Measurements from ENCODE around the gene FNBP1.
"Not testable (repeated sequence)": the region's sequence is repeated elsewhere in the genome, so short reads cannot be mapped to it uniquely, and the experiment has no call there.

FNBP1 gene

DNA sequence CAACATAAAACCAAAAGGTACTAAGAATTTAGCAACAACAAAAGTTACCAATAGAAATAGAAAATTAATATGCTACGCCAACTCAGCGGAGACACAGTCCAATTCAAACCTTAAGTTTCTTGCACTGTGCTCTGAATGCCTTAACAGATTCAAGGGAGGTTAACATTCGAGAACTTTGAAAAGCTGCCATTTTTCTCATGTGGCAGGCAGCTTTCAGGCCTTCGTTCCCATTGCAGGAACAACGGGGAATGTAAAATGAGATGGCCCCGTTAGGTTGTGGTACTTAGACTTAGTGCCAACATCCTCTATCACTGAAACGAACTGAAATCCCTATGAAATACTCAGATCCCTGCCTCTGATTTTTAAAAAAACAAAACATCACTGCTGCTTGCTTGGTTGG is 22.4 kb downstream of the FNBP1 start:
- DNase-seq: no peak

DNA sequence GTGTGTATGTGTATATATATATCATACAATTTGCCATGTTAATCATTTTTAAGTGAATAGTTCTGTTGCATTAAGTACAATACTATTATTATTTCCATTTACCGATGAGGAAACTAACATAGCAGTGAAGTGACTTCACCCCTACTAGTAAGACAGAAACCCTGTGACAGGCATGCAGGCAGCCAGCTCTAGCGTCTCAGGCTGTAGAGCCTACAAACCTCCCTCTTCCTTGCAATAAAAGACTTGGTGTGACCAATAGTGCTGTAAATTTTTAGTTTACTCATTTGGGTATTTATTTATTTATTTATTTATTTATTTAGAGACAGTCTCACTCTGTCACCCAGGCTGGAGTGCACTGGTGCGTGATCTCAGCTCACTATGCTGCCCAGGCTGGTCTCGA is 24.7 kb downstream of the FNBP1 start:
- DNase-seq: peak; percentile 52

DNA sequence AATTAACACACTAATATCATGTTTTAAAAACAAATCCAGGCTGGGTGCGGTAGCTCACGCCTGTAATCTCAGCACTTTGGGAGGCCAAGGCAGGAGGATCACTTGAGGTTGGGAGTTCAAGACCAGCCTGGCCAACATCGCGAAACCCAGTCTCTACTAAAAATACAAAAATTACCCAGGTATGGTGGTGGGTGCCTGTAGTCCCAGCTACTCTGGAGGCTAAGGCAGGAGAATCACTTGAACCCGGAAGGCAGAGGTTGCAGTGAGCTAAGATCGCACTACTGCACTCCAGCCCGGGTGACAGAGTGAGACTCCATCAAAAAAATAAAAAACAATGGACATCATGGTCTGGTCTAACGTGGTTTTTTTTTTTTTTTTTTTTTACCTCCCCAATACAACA is 25.5 kb downstream of the FNBP1 start:
- peak; percentile 47 for DNase-seq

DNA sequence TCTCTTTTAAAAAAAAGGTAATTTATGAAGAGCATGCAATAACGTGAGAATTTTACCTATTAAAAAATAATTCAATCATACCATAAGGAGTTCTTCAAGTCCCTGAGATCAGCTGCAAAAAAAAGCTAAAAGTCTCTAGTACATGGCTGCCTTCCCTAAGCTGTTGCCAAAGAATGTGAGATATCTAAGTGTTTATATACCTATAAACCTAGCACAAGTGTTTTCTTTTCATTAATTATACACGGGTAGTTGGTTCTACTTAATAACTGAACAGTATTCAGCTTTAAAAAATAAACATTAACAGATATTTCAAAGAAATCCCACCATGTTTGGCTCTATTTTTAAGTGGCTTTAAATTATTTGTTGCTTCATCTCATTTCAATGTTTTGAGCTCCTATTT is 25.9 kb downstream of the FNBP1 start:
- DNase-seq: no peak

DNA sequence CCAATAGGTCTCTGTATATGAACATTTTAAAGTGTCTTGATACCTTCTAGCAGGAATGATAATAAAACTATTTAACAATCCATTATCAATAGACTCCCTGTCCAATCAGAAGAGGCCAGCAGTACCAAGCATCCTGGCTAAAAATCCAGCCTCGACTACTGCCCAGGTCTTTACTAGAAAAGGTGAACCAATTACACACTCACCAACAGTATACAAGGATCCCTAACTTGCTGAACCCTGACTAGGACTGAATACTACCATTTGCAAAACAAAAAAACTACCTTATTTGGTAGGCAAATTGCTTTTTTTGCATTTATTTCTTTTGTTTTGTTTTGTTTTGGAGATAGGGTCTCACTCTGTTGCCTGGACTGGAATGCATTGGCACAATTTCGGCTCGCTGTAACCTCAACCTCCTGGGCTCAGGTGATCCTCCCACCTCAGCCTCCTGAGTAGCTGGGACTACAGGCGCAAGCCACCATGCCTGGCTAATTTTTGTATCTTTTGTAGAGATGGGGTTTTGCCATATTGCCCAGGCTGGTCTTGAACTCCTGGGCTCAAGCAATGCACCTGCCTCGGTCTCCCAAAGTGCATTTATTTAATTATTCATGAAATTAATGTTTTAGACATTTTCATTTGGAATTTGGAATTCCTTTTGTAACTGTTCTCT is 27.5 kb downstream of the FNBP1 start:
- no peak for DNase-seq

DNA sequence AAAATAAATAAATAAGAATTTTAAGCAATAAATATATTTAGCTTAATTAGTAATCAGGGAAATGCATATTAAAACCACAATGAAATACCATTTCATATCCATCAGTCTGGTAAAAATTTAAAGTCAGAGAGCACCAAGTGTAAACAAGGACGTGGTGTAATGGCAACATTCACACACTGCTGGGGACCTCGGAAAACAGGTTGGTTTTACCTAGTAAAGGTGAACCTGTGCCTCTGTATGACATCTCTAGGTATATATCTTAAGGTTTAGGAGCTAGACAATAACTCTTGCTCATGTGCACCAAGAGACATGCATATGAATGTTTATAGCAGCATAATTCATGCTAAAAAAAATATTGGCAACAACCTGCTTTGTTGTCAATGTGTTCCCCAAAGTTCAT is 29.7 kb downstream of the FNBP1 start:
- DNase-seq: peak; percentile 37

DNA sequence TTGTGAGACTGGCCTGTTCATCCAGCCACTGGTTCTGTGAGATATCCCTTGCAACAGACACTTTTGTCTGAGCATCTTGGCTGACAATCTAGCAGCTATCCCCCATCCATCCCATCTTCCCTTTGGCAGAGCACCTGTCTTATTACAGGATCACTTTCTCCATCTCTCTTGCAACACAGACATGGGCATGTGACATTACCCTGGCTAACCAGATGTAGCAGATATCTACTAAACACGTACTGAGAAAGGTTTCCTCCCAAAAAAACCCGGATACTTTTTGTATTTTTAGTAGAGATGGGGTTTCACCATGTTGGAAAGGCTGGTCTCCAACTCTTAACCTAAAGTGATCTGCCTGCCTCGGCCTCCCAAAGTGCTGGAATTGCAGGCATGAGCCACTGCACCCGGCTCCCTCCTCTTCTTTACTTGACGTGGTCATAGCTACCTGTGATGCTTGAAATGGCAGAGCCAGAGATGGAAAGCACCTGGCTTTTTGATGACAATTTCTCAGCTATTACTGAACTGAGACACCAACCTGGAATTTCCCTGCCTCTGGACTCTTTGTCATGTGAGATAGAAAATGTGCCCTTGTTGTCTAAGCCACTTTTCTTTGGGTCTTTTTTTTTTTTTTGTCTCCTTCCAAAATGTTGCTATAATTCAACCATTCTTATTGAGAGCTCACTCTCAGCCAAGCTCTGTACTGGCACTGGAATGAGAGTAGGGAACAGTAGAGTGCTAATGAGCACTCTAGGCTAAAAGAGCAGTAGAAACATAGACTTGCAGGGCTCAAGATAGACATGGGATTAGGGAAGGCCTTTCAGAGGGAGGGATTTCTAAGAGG is 32.6 kb downstream of the FNBP1 start:
- peak; percentile 60 for DNase-seq

DNA sequence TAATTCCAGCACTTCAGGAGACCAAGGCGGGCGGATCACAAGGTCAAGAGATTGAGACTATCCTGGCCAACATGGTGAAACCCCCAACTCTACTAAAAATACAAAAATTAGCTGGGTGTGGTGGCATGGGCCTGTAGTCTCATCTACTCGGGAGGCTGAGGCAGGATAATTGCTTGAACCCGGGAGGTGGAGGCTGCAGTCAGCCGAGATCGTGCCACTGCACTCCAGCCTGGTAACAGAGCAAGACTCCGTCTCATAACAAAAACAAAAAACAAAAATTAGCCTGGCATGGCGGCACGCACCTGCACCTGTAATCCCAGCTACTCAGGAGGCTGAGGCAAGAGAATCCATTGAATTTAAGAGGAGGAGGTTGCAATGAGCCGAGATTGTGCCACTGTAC is 33.4 kb downstream of the FNBP1 start:
- peak; percentile 54 for DNase-seq

DNA sequence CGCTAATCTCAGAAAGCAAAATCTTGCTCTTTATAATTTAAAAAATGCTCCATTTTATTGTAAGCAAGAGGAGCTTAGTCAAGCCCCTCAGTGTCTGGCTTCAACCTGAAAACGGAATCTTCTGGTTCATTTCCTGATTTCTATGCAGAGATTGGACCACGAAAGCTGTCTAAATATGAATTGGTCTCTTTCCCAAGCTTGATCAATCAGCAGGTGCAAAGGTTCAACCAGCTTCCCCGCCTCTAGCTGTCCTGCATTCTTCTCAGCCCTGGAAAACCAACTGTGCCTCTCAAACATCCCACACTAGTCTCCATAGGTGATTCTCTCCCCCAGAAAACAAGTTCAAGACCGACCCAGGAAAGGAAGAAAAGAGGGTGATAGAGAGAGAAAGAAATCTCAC is 34.5 kb downstream of the FNBP1 start:
- peak; percentile 48 for DNase-seq

DNA sequence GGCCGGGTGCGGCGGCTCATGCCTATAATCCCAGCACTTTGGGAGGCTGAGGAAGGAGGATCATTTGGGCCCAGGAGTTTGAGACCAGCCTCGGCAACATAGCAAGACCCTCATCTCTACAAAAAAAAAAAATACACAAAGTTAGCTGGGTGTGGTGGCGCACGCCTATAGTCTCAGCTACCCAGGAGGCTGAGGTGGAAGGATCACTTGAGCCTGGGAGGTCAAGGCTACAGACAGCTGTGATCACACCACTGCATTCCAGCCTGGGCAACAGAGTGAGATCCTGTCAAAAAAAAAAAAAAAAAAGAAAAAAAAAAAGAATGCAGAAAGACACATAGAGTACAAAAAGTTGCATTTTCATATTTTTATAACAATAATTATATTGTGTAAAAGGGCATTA is 36.0 kb downstream of the FNBP1 start:
- DNase-seq: peak; percentile 28

DNA sequence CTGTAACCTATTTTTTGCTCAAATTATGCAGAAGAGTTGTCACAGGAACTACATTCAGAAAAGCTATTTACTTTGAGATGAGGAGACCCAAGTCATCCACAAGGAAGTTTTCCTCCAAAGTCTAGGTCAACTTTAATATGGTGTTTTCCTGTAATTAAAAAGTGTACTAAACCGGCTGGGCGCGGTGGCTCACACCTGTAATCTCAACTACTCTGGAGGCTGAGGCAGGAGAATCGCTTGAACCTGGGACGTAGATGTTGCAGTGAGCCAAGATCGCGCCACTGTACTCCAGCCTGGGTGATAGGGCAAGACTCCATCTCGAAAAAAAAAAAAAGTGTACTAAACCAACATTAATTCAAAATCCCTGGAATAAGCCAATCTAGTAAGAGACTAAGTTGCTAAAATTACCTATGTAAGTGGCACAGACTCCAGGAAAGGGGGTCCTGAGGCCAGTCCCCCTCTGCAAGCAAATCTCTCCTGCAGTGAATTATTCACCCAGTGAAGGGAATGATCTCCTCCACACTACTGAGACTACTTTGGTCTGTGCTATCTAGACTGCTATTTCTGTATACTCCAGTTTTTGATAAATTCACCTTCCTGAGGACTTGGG is 38.9 kb downstream of the FNBP1 start:
- DNase-seq: peak; percentile 24

DNA sequence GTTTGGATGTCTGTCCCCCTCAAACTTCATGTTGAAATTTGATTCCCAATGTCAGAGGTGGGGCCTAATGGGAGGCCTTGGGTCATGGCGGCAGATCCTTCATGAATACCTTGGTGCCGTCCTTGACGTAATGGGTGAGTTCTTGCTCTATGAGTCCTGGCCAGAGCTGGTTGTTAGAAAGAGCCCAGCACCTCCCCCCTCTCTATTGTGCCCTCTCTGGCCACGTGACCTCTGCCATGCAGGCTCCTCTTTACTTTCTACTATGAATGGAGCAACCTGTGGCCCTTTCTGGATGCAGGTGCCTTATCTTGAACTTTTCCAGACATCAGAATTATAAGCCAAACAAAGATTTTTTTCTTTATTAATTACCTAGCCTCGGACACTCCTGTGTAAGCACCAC is 40.7 kb downstream of the FNBP1 start:
- peak; percentile 46 for DNase-seq

DNA sequence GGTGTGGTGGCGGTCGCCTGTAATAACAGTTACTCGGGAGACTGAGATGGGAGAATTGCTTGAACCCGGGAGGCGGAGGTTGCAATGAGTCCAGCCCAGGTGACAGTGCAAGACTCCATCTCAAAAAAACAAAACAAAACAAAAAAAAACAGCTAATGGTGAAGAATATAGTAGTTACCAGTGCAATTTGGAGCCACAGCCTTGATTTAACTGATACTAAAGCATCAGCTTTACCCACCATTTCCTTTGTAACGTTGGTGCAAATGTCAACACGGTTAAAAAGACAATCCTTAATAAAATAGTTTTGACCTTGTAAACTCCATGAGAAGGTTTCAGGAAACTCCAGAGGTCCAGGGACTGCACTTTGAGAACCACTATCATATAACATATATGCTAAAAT is 41.8 kb downstream of the FNBP1 start:
- DNase-seq: no peak

DNA sequence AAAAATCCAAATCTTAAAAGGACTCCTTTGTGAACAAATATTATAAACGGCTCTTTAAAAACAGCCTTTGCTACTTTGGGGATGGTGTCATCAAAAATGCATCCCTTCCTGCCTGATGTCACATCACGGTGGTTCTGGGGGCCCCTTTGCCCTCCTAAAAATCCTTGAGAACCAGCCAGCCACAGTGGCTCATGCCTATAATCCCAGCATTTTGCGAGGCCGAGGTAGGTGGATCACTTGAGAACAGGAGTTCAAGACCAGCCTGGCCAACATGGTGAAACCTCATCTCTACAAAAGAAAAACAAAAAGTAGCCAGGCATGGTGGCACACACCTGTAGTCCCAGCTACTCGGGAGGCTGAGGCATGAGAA is 43.9 kb downstream of the FNBP1 start:
- peak; percentile 53 for DNase-seq

DNA sequence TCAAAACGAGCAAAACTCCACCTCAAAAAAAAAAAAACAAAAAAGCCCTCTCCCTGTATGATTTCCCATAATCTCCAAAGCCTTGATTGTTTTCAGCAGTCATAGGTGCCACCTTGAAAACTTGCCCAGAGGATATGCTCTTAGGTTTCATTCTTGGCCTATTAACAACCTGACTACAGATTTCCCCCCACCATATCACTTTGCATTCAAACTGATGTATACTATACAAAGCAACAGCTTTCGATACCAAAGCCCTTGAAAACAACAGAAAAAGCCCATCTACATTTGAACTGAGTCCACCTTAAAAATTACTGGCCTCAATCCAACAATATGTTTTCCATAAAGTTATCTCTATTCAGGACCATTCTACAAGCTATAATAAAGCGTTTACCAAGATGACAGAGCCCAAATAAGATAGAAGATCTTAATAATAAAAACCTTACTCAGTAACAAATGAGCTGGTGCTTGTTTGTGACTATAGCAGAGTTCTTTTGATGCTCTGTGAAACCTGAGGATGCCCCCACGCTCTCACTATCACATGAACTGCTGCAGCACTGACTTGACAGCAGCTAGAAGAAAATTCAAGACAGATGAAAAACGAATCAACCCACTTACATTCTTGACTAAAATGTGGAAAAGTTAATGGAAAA is 44.4 kb downstream of the FNBP1 start:
- peak; percentile 37 for DNase-seq

DNA sequence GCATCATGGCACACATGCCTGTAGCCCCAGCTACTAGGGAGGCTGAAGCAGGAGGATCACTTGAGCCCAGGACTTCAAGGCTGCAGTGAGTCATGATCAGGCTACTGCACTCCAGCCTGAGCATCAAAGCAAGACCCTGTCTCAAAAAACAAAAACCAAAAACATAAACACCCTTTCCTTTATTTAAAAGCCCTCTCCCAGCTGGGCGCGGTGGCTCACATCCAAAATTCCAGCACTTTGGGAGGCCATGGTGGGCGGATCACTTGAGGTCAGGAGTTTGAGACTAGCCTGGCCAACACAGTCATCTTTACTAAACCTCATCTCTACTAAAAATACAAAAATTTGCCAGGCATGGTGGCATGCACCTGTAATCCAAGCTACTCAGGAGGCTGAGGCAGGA is 45.3 kb downstream of the FNBP1 start:
- peak; percentile 38 for DNase-seq

DNA sequence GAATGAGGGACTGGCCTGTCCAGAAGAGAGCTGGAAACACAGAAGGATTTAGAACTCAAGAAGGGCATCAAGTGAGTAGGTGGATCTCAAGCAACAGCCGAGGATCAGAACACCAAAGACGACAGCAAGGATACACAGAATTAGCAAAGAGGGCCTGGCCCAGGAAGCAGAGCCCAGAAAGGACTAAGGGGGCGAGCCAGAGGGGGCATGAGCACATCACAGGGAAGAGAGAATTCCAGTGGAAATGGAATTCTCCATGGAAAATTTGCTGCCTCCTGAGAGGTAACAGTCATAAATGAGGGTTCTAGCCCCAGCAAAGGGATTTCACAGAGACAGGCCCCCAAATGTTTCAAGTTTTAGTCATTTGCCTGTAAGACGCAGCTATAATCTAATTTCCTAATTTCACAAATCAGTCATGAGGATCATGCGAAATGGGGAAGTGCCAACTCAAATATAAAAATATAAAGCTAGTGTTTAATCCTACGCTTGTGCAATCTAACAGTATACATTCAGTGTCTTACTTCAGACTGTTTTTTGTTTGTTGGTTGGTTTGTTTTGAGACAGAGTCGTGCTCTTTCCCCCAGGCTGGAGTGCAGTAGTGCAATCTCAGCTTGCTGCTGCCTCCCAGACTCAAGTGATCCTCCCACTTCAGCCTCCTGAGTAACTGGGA is 46.7 kb downstream of the FNBP1 start:
- peak; percentile 35 for DNase-seq

DNA sequence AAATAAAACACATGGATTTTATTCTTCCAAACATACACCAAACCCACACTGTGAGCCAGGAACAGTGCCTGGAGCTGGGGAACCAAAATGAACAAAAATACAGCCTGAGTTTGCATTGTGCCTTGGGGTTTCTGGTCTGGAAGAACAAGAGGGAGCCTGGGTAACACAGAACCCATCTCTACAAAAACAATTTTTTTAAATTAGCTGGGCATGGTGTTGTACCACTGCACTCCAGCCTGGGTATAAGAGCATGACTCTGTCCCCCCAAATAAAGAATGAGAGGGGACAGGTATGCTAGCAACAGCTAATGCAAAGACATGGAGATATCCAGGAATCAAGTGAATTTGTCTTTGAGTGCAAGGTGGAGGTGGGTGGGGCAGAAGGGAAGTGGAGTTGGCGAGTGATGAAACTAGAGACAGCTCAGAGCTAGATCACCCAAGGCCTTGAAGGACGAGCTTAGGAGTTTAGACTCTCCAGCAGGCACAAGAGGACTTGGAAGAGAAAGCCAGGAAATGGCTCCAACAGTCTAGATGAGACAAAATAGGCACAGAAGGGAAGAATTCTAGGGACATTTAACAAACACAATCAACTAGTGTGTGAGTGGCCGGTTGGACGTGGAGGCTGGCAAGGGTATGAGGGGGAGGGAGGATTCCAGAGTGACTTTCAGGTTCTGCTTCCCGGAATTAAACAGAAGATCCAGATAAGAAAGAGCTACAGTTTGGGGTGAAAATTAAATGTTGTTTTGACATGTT is 47.4 kb downstream of the FNBP1 start:
- no peak for DNase-seq

DNA sequence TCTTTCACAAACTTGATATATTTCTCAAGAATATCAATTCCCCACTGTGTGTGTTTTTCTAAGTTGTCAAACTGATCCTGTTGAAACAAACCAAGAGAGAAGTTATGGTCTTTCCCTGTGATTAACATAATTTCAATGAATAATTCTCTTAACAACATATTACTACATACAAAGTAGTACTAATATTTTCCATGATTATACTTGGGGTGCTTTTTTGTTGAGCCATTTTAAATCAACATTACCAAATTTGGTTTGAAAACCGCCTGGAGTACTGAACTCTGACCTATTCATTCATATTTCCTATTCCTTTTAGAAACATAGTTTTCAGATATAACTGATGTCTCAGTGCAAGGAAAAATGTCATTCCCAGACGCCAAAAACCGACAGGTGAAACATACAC is 48.1 kb downstream of the FNBP1 start:
- no peak for DNase-seq

DNA sequence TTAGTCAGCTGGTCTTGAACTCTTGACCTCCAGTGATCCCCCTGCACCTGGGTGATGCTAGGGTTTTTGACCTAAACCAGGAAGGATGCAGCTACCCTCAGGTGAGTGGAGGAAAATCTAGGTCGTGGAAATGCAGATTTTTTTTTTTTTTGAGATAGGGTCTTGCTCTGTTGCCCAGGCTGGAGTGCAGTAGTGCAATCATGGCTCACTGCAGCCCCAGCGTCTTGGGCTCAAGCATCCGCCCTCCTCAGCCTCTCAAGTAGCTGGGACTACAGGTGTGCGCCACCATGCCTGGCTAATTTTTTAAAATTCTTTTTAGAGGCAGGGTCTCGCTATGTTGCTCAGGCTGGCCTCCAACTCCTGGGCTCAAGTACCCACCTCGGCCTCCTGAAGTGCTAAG is 51.9 kb downstream of the FNBP1 start:
- not testable (repeated sequence) for DNase-seq

DNA sequence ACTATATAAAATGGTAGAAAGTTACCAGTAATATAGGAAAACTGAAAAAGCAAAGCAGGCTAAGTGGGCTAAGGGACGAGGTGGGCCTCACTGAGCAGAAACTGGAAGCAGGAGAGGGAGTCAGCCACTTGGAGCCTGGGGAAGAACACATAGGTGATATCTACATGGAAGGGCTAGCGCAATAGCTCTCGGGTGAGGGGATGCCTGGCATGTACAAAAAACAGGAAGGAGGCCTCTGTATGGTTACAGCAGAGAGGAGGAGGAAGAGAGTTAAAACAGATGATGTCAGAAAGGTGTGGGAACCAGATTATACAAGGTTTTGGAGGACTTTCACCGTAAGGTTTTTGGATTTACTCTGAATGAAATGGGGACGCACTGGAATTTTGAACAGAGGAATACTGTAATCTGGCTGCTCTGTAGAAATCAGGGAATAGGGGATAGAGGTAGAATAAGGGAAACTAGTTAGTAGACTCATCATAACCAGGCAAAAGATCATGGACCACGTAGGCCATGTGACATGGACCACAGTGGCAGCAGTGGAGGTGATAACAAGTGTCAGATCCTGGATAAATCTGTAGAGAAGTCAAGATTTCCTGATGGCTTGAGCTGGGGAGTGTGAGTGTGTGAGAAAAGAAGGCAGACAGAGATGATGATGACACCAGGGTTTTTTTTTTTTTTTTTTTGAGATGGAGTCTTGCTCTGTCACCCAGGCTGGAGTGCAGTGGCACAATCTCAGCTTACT is 52.5 kb downstream of the FNBP1 start:
- no peak for DNase-seq

DNA sequence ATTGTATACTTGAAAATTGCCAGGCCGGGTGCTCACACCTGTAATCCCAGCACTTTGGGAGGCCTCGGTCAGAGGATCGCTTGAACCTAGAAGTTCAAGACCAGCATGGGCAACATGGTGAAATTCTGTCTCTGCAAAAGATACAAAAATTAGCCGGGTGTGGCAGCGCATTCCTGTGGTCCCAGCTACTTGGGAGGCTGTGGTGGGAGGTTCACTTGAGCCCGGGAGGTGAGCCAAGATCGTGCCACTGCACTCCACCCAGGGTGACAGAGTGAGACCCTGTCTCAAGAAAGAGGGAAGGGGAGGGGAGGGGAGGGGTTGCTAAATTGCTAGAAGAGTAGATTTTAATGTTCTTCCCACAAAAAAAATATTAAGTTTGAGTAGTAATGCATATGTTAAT is 53.2 kb downstream of the FNBP1 start:
- no peak for DNase-seq
